Measurements from ENCODE around the gene ACBD6. TPM values are rescaled to one million over a fixed set of nuclear protein-coding genes. Genes with fewer than 3 reads are reported as not detected.

Gene ACBD6, protein sequence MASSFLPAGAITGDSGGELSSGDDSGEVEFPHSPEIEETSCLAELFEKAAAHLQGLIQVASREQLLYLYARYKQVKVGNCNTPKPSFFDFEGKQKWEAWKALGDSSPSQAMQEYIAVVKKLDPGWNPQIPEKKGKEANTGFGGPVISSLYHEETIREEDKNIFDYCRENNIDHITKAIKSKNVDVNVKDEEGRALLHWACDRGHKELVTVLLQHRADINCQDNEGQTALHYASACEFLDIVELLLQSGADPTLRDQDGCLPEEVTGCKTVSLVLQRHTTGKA
- total RNA-seq, result 50.0 and 53.4 TPM in 2 replicates

DNA sequence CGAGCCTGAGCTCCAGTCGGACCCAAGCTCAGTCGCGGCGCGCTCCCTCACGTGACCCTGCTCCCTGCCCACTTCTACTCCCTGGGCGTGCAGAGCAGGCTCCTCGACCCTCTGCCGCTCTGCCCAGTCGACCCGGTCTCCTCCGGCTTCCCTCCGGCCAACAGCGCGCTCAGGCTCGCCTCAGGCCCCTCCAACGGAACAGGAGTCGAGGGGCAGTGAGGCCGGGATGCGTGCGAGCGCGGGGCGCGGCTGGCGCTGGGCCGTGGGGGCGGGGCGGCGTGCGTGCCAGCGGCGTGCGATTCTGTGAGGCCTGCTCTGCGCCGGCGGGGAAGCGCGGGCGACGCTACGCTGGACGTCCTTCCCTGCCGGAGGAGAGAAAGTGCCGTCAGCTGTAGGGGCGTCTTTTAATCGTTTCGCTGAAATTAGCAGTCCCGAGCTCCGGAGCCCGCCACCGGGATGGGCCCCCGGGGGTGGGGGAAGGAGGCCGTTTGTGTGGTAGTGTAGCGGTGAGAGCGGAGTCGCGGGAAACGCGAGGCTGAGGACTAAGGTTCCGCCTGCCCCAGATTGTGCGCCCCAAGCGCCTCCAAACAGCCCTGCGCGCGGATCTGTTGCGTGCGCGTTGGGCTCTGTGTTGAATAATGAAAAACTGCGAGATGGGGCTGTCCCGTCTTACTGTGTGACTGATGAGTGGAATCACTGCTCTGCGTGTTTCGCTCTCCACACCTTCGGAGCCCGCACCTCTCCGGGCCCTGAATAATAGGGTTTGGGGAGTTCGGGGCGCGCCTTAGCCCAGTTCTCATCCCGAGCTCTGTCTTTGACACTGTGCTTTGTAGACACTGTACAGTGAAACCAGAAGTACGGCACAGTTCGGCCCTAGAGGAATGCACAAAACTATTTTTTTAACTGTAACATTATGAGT lies at the start of gene ACBD6:
TSS of gene ACBD6 (minus strand) at position 217 of the 919 bp plus-strand sequence. CDS start 311 bp downstream, outside the sequence.

Other genes with a start within 250 kb of the ACBD6 start
- gene OVAAL, start 56.4 kb upstream of the ACBD6 start, total RNA-seq, result not detected in 2 replicates
- gene XPR1, start 129.4 kb upstream of the ACBD6 start, total RNA-seq, result 25.3 and 32.7 TPM in 2 replicates